Naive thymus-derived CD4-positive, alpha-beta T cell (primary cell): ENCODE measurements around the gene RAMP2. TPM values are rescaled to one million over a fixed set of nuclear protein-coding genes. Genes with fewer than 3 reads are reported as not detected.

Experiments
- ATAC-seq: fragments of 150-1000 bp; cut with Tn5 transposase; 2 replicates; pipeline ENCODE4 v1.10.0; 2021; ENCODE audit warnings: mild to moderate bottlenecking, moderate library complexity
- CTCF ChIA-PET: fragments of 350-600 bp; sonication (Branson Sonifier 250); formaldehyde crosslinking; loops from one replicate; lab custom pipeline; 2021; ENCODE audit warnings: antibody characterized with exemption; lab: Charles Lee
- POLR2A ChIA-PET: fragments of 350-600 bp; sonication (Branson Sonifier 250); formaldehyde crosslinking; loops from one replicate; lab custom pipeline; 2021; ENCODE audit warnings: antibody characterized with exemption, inconsistent platforms; lab: Charles Lee
- DNase-seq, 9 donors: peaks; one replicate each; pipeline versions ENCODE4 v3.0.0 to v3.0.0-alpha.2; 2020 to 2022; ENCODE audit warnings: mixed read lengths in 1 of 9
- H3K27ac ChIP-seq: one replicate; pipeline ENCODE4 v1.7.0; 2013; ENCODE audit warnings: mild to moderate bottlenecking, low read depth, low read length, moderate library complexity
- H3K27me3 ChIP-seq, 2 donors: one replicate each; pipeline ENCODE4 v1.7.0; 2013; ENCODE audit warnings: low read length in 2 of 2, mild to moderate bottlenecking in 2 of 2, moderate library complexity in 2 of 2; ENCODE audit not compliant: control insufficient read depth in 2 of 2, insufficient read depth in 2 of 2
- H3K36me3 ChIP-seq, 3 experiments: 1 replicate in 2 of 3; 2 replicates in 1 of 3; pipeline ENCODE4 v1.7.0; 2013; ENCODE audit warnings: low read length in 3 of 3, mild to moderate bottlenecking in 3 of 3, moderate library complexity in 1 of 3; ENCODE audit not compliant: insufficient read depth in 3 of 3, control insufficient read depth in 2 of 3
- H3K4me1 ChIP-seq, 2 donors: one replicate each; pipeline ENCODE4 v1.7.0; 2013; ENCODE audit warnings: low read length in 2 of 2, mild to moderate bottlenecking in 2 of 2, moderate library complexity in 1 of 2; ENCODE audit not compliant: control insufficient read depth in 2 of 2, insufficient read depth in 2 of 2
- H3K4me3 ChIP-seq: 2 replicates; pipeline ENCODE4 v1.7.0; 2013; ENCODE audit warnings: mild to moderate bottlenecking, low read length
- H3K9me3 ChIP-seq, 3 experiments: 1 replicate in 2 of 3; 2 replicates in 1 of 3; pipeline ENCODE4 v1.7.0; 2013; ENCODE audit warnings: low read length in 3 of 3; ENCODE audit not compliant: control insufficient read depth in 2 of 3
- H3K27ac Mint-ChIP-seq, 9 donors: one replicate each; pipeline ENCODE4 v1.8.0; 2020 to 2022; ENCODE audit warnings: mixed read lengths in 9 of 9, mild to moderate bottlenecking in 8 of 9, moderate library complexity in 5 of 9, inconsistent platforms in 2 of 9
- H3K27me3 Mint-ChIP-seq, 5 donors: one replicate each; pipeline ENCODE4 v1.8.0; 2021 to 2022; ENCODE audit warnings: mixed read lengths in 5 of 5, mild to moderate bottlenecking in 1 of 5
- H3K36me3 Mint-ChIP-seq, 5 donors: one replicate each; pipeline ENCODE4 v1.8.0; 2020 to 2022; ENCODE audit warnings: mixed read lengths in 5 of 5, mild to moderate bottlenecking in 3 of 5, inconsistent platforms in 1 of 5
- H3K4me1 Mint-ChIP-seq, 7 donors: one replicate each; pipeline ENCODE4 v1.8.0; 2020 to 2022; ENCODE audit warnings: mixed read lengths in 7 of 7, mild to moderate bottlenecking in 3 of 7, inconsistent platforms in 1 of 7
- H3K4me3 Mint-ChIP-seq, 10 donors: one replicate each; pipeline ENCODE4 v1.8.0; 2020 to 2022; ENCODE audit warnings: mild to moderate bottlenecking in 10 of 10, mixed read lengths in 10 of 10, moderate library complexity in 6 of 10, inconsistent platforms in 2 of 10
- H3K9me3 Mint-ChIP-seq, 11 donors: one replicate each; pipeline ENCODE4 v1.8.0; 2020 to 2022; ENCODE audit warnings: mixed read lengths in 11 of 11, mild to moderate bottlenecking in 4 of 11, inconsistent platforms in 1 of 11, moderate library complexity in 1 of 11
- intact Hi-C, 2 donors: fragments of 100-400 bp; cut with micrococcal nuclease; formaldehyde crosslinking; loops; one replicate each; pipeline ENCODE4 v1.15.1; 2023
- polyA plus RNA-seq, 2 donors: library from polyadenylated mRNA; unstranded; fragments of 300-500 nt; fragmentation: Illumina TruSeq; gene quantifications; one replicate each; pipeline ENCODE4 v1.2.3, GENCODE V29; 2021
- total RNA-seq, 6 experiments: library from RNA in 5 of 6; stranded (reverse) in 5 of 6; gene quantifications; 1 replicate in 5 of 6; 2 replicates in 1 of 6; pipeline ENCODE4 v1.2.3 and lab custom pipeline; 2021 to 2026

RAMP2 gene
- total and polyA plus RNA-seq, 7 experiments from 2014 or later: not detected

GRCh38 chr17:42773290-42774035, 12.4 kb downstream of the RAMP2 start, which contains the start of gene VPS25:
Gene VPS25, plus strand, starts transcription at chr17:42773449. Its CDS starts 27 bp downstream, at chr17:42773476.
- ATAC-seq (peak; percentile 96), DNase-seq (peak; percentile 57 to 79 (median 73))
- H3K27me3 ChIP-seq: no peaks in the 10 kb centered on the region
- no peaks in the 10 kb centered on the region for H3K9me3 ChIP-seq
- H3K4me3 ChIP-seq: peak within 1 kb of the TSS; percentile 97
- peaks cover 0 to 5% (median 0%) of the 10 kb centered on the region in 5 donors for H3K27me3 Mint-ChIP-seq
- H3K4me1 ChIP-seq: peaks cover 8% of the 10 kb centered on the region in 2 donors
- H3K27ac Mint-ChIP-seq: peak within 1 kb of the TSS; percentile 96 to 99 (median 98)
- POLR2A ChIA-PET: interaction anchor here (0.6 to 3.2 kb wide), 17 partner anchors 11 to 595 kb away, joined by 3 to 19 read pairs (median 3); partner anchors contain the start of genes BECN1, CNTD1, COA3 and PSME3
- peaks cover 12 to 35% (median 29%) of the 10 kb centered on the region in 7 donors for H3K4me1 Mint-ChIP-seq
- H3K36me3 ChIP-seq: peaks cover 0 to 32% (median 0%) of the 10 kb centered on the region in 3 experiments
- peaks cover 5 to 30% (median 13%) of the 10 kb centered on the region in 5 donors for H3K36me3 Mint-ChIP-seq
- intact Hi-C loops: loop anchor here in 1 of 2 donors (1.0 kb wide), 1 partner anchor 51 kb away; the partner anchor contains the start of gene BECN1
- CTCF ChIA-PET: interaction anchor here (1.0 to 1.5 kb wide), 2 partner anchors 10 to 13 kb away, joined by 4 to 5 read pairs; partner anchors contain the start of gene RAMP2
- H3K9me3 Mint-ChIP-seq: peaks cover 0 to 5% (median 0%) of the 10 kb centered on the region in 11 donors
- H3K4me3 Mint-ChIP-seq: peak within 1 kb of the TSS; percentile 94 to 100 (median 98)
- H3K27ac ChIP-seq: peak within 1 kb of the TSS; percentile 93

DNA sequence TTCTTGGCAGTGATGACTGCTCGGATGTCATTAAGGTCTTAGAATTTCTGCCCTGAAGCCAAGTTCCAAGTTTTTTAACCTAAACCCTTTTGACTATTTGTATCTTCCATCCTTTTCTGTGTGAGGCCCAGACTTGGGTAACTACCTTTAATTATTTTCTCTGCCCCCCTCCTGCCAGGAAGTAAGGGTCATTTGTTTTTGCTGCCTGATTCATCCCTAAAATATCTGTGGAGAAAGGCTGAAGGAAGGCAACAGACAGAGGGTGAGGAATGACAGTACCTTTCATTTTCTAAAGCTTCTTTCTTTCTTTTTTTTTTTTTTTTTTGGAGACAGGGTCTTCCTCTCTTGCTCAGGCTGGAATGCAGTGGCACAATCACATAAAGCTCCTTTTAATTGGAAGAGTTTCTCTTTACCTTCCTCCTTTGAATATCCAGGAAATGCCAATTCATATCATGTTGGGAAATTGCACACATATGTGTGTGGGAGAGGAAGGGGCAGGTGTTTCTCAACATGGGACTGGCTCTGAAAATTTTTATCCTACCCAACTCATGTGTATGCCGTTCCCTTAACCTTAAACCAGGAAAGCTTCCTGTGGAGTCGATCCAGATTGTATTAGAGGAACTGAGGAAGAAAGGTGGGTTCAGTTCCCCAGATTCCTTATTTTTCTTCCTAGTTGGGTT, 13.2 kb downstream of the RAMP2 start:
- H3K4me3 Mint-ChIP-seq: peak overlapping the region; percentile 94 to 100 (median 98)
- H3K36me3 ChIP-seq: peaks cover 0 to 39% (median 2%) of the 10 kb centered on the region in 3 experiments
- H3K27ac Mint-ChIP-seq: peak overlapping the region; percentile 96 to 99 (median 98)
- no peaks in the 10 kb centered on the region for H3K27me3 ChIP-seq
- POLR2A ChIA-PET: interaction anchor here (0.6 to 3.2 kb wide), 13 partner anchors 12 to 954 kb away, joined by 3 to 19 read pairs (median 4); partner anchors contain the start of genes BECN1, CNTD1, COA3 and PSME3
- no peaks in the 10 kb centered on the region for H3K9me3 ChIP-seq
- peaks cover 8% of the 10 kb centered on the region in 2 donors for H3K4me1 ChIP-seq
- peak overlapping the region; percentile 93 for H3K27ac ChIP-seq
- DNase-seq (no peak), ATAC-seq (no peak)
- CTCF ChIA-PET: no interaction called here
- H3K36me3 Mint-ChIP-seq: peaks cover 7 to 37% (median 15%) of the 10 kb centered on the region in 5 donors
- intact Hi-C loops: no loop called here
- peaks cover 0 to 5% (median 0%) of the 10 kb centered on the region in 11 donors for H3K9me3 Mint-ChIP-seq
- peaks cover 12 to 35% (median 29%) of the 10 kb centered on the region in 7 donors for H3K4me1 Mint-ChIP-seq
- H3K4me3 ChIP-seq: peak overlapping the region; percentile 97
- H3K27me3 Mint-ChIP-seq: peaks cover 0 to under 1% (median 0%) of the 10 kb centered on the region in 5 donors

GRCh38 chr17:42775534-42776098, 14.6 kb downstream of the RAMP2 start:
- ChIA-PET POLR2A (interaction anchor here (0.8 kb wide), 2 partner anchors 12 to 730 kb away, joined by 3 read pairs; no protein-coding TSS in a partner anchor), CTCF (no interaction called here)
- peaks cover 0 to 5% (median 0%) of the 10 kb centered on the region in 11 donors for H3K9me3 Mint-ChIP-seq
- H3K4me3 ChIP-seq: no peak overlapping the region
- peaks cover 8% of the 10 kb centered on the region in 2 donors for H3K4me1 ChIP-seq
- H3K27ac Mint-ChIP-seq: no peak overlapping the region
- intact Hi-C loops: no loop called here
- no peak for DNase-seq
- peaks cover 10 to 44% (median 21%) of the 10 kb centered on the region in 5 donors for H3K36me3 Mint-ChIP-seq
- peaks cover 0 to 50% (median 3%) of the 10 kb centered on the region in 3 experiments for H3K36me3 ChIP-seq
- no peaks in the 10 kb centered on the region for H3K9me3 ChIP-seq
- no peak overlapping the region for H3K27ac ChIP-seq
- peaks cover 20 to 39% (median 34%) of the 10 kb centered on the region in 7 donors for H3K4me1 Mint-ChIP-seq
- peaks cover 0 to 8% (median 0%) of the 10 kb centered on the region in 5 donors for H3K27me3 Mint-ChIP-seq
- ATAC-seq: no peak
- no peaks in the 10 kb centered on the region for H3K27me3 ChIP-seq
- peak overlapping the region in 3 of 10 donors; percentile 67 to 98 (median 98) for H3K4me3 Mint-ChIP-seq

DNA sequence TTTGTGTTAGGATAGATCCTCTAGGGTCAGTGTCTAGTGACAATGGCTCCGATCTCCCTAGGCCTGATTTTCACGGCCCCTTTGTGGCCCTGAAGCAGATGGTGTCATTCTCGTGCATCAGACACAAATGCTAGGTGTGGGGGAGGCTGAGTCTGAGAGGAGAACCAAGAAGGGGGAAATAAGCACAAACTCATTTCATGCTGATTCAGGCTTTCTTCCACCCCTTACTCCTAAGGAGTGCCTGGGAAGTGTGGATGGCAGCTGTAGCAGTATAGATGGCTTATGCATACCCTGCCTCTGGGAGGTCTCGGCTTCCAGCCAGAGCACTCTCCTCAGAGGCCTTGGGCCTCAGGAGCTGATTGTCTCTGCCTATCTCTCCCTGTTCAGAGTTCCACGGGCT, 17.5 kb downstream of the RAMP2 start:
- ChIA-PET CTCF (no interaction called here), POLR2A (no interaction called here)
- DNase-seq: no peak
- no peak overlapping the region for H3K27ac Mint-ChIP-seq
- H3K4me3 ChIP-seq: no peak overlapping the region
- peaks cover 0 to 46% (median 3%) of the 10 kb centered on the region in 3 experiments for H3K36me3 ChIP-seq
- H3K4me1 Mint-ChIP-seq: peaks cover 22 to 39% (median 31%) of the 10 kb centered on the region in 7 donors
- peaks cover 19 to 35% (median 23%) of the 10 kb centered on the region in 5 donors for H3K27me3 Mint-ChIP-seq
- no peaks in the 10 kb centered on the region for H3K9me3 ChIP-seq
- peaks cover 8% of the 10 kb centered on the region in 2 donors for H3K4me1 ChIP-seq
- no peak overlapping the region for H3K4me3 Mint-ChIP-seq
- intact Hi-C loops: no loop called here
- ATAC-seq: no peak
- peaks cover 0 to 3% (median 0%) of the 10 kb centered on the region in 11 donors for H3K9me3 Mint-ChIP-seq
- H3K27me3 ChIP-seq: peaks cover 0 to 20% of the 10 kb centered on the region in 2 donors
- peaks cover 10 to 44% (median 21%) of the 10 kb centered on the region in 5 donors for H3K36me3 Mint-ChIP-seq
- no peak overlapping the region for H3K27ac ChIP-seq

- H3K4me3 Mint-ChIP-seq: peak overlapping the region in 4 of 10 donors; percentile 2 to 58 (median 41)
- CTCF ChIA-PET: no interaction called here
- H3K36me3 Mint-ChIP-seq: peaks cover 10 to 44% (median 18%) of the 10 kb centered on the region in 5 donors
- H3K27me3 Mint-ChIP-seq: peaks cover 28 to 43% (median 30%) of the 10 kb centered on the region in 5 donors
- DNase-seq (no peak), ATAC-seq (no peak)
- H3K4me3 ChIP-seq: no peak overlapping the region
- H3K36me3 ChIP-seq: peaks cover 0 to 45% (median 3%) of the 10 kb centered on the region in 3 experiments
- peak overlapping the region in 1 of 9 donors; percentile 18 for H3K27ac Mint-ChIP-seq
- H3K9me3 Mint-ChIP-seq: peaks cover 0 to 3% (median 0%) of the 10 kb centered on the region in 11 donors
- POLR2A ChIA-PET: no interaction called here
- peaks cover 0 to 24% of the 10 kb centered on the region in 2 donors for H3K27me3 ChIP-seq
- H3K9me3 ChIP-seq: no peaks in the 10 kb centered on the region
- intact Hi-C loops: no loop called here
- peaks cover under 1 to 5% of the 10 kb centered on the region in 2 donors for H3K4me1 ChIP-seq
- H3K4me1 Mint-ChIP-seq: peaks cover 18 to 37% (median 26%) of the 10 kb centered on the region in 7 donors
- H3K27ac ChIP-seq: no peak overlapping the region
Observed at GRCh38 chr17:42779304-42779935, 18.4 kb downstream of the RAMP2 start.
